ENCODE results near the gene HAO2. TPM values are rescaled to one million over a fixed set of nuclear protein-coding genes. Genes with fewer than 3 reads are reported as not detected.

The HAO2 gene
- total RNA-seq (5.8 TPM), polyA plus RNA-seq (6.0 TPM)
- long read RNA-seq, donor 1, result 0 reads
- long read RNA-seq, donor 2, result 0 reads
- long read RNA-seq, donor 3, partial matches to known transcripts, result 0 of 1 reads
- long read RNA-seq, donor 3, other reads (novel, unspliced or antisense), result 0 of 1 reads
- long read RNA-seq, donor 4, result 0 reads
- long read RNA-seq, donor 5, partial matches to known transcripts, result 0 of 3 reads
- long read RNA-seq, donor 5, other reads (novel, unspliced or antisense), result 0 of 3 reads
- long read RNA-seq, donor 6, result 0 reads
- long read RNA-seq, donor 7, result 0 reads
- long read RNA-seq, donor 8, result 0 reads
- long read RNA-seq, donor 9, result 0 reads
- long read RNA-seq, donor 10, result 0 reads

- 98% methylated on average over 2 of the region's 2 CpGs for WGBS
- Histone ChIP-seq H3K4me3 (ENCODE audit: low read length in 2 of 2) (no peak within 1 kb of the TSS), H3K4me1 (ENCODE audit: control insufficient read depth in 2 of 2, insufficient read depth in 2 of 2, low read length in 2 of 2) (no peaks in the 10 kb centered on the region), H3K27ac (ENCODE audit: low read depth in 1 of 2, low read length in 1 of 2) (no peak within 1 kb of the TSS), H3K36me3 (ENCODE audit: control insufficient read depth in 2 of 2, insufficient read depth in 2 of 2, low read length in 1 of 2) (no peaks in the 10 kb centered on the region), H3K9me3 (ENCODE audit: control insufficient read depth in 2 of 2, insufficient read depth in 1 of 2, low read length in 1 of 2) (no peaks in the 10 kb centered on the region), H3K27me3 (ENCODE audit: control insufficient read depth in 2 of 2, insufficient read depth in 1 of 2, low read length in 1 of 2) (no peaks in the 10 kb centered on the region)
- DNase-seq (ENCODE audit: low read depth in 6 of 9, low spot score in 9 of 9), result no peak
These were observed at the start of gene HAO2 for GRCh38 chr1:119368554-119368953. Gene HAO2 (plus strand): TSS chr1:119368785. CDS start chr1:119381086, 12,301 bp downstream.

- Histone ChIP-seq H3K27ac (ENCODE audit: low read depth in 1 of 2, low read length in 1 of 2) (no peak overlapping the region), H3K4me3 (ENCODE audit: low read length in 2 of 2) (no peak overlapping the region), H3K27me3 (ENCODE audit: control insufficient read depth in 2 of 2, insufficient read depth in 1 of 2, low read length in 1 of 2) (peaks cover 0 to 2% of the 10 kb centered on the region in 2 donors), H3K9me3 (ENCODE audit: control insufficient read depth in 2 of 2, insufficient read depth in 1 of 2, low read length in 1 of 2) (no peaks in the 10 kb centered on the region), H3K4me1 (ENCODE audit: control insufficient read depth in 2 of 2, insufficient read depth in 2 of 2, low read length in 2 of 2) (peaks cover 0 to 3% of the 10 kb centered on the region in 2 donors), H3K36me3 (ENCODE audit: control insufficient read depth in 2 of 2, insufficient read depth in 2 of 2, low read length in 1 of 2) (no peaks in the 10 kb centered on the region)
- no peak for DNase-seq (ENCODE audit: low read depth in 6 of 9, low spot score in 9 of 9)
These were observed 48.5 kb upstream of the HAO2 start for GRCh38 chr1:119320100-119320499.

GRCh38 chr1:119321666-119322419, 46.7 kb upstream of the HAO2 start:
- DNase-seq (ENCODE audit: low read depth in 6 of 9, low spot score in 9 of 9), result no peak
- H3K4me1 ChIP-seq (ENCODE audit: control insufficient read depth in 2 of 2, insufficient read depth in 2 of 2, low read length in 2 of 2), result peaks cover 0 to 7% of the 10 kb centered on the region in 2 donors
- H3K4me3 ChIP-seq (ENCODE audit: low read length in 2 of 2), result no peak overlapping the region
- peaks cover 0 to 2% of the 10 kb centered on the region in 2 donors for H3K27me3 ChIP-seq (ENCODE audit: control insufficient read depth in 2 of 2, insufficient read depth in 1 of 2, low read length in 1 of 2)
- no peak overlapping the region for H3K27ac ChIP-seq (ENCODE audit: low read depth in 1 of 2, low read length in 1 of 2)
- H3K36me3 ChIP-seq (ENCODE audit: control insufficient read depth in 2 of 2, insufficient read depth in 2 of 2, low read length in 1 of 2), result no peaks in the 10 kb centered on the region
- H3K9me3 ChIP-seq (ENCODE audit: control insufficient read depth in 2 of 2, insufficient read depth in 1 of 2, low read length in 1 of 2), result no peaks in the 10 kb centered on the region
- 81% methylated on average over 5 of the region's 5 CpGs for WGBS

GRCh38 chr1:119323216-119323982, 45.2 kb upstream of the HAO2 start:
- Histone ChIP-seq H3K36me3 (ENCODE audit: control insufficient read depth in 2 of 2, insufficient read depth in 2 of 2, low read length in 1 of 2) (no peaks in the 10 kb centered on the region), H3K4me1 (ENCODE audit: control insufficient read depth in 2 of 2, insufficient read depth in 2 of 2, low read length in 2 of 2) (peaks cover 7 to 13% of the 10 kb centered on the region in 2 donors), H3K9me3 (ENCODE audit: control insufficient read depth in 2 of 2, insufficient read depth in 1 of 2, low read length in 1 of 2) (no peaks in the 10 kb centered on the region), H3K4me3 (ENCODE audit: low read length in 2 of 2) (no peak overlapping the region), H3K27ac (ENCODE audit: low read depth in 1 of 2, low read length in 1 of 2) (no peak overlapping the region), H3K27me3 (ENCODE audit: control insufficient read depth in 2 of 2, insufficient read depth in 1 of 2, low read length in 1 of 2) (peaks cover 0 to 5% of the 10 kb centered on the region in 2 donors)
- peak in 3 of 9 donors; percentile 3 to 38 (median 27) for DNase-seq (ENCODE audit: low read depth in 6 of 9, low spot score in 9 of 9)
- 90% methylated on average over 5 of the region's 5 CpGs for WGBS

GRCh38 chr1:119324198-119324597, 44.4 kb upstream of the HAO2 start:
- 100% methylated on average over 1 of the region's 1 CpG for WGBS
- H3K4me3 ChIP-seq (ENCODE audit: low read length in 2 of 2), result no peak overlapping the region
- no peak for DNase-seq (ENCODE audit: low read depth in 6 of 9, low spot score in 9 of 9)
- no peaks in the 10 kb centered on the region for H3K9me3 ChIP-seq (ENCODE audit: control insufficient read depth in 2 of 2, insufficient read depth in 1 of 2, low read length in 1 of 2)
- H3K27me3 ChIP-seq (ENCODE audit: control insufficient read depth in 2 of 2, insufficient read depth in 1 of 2, low read length in 1 of 2), result peaks cover 0 to 5% of the 10 kb centered on the region in 2 donors
- no peak overlapping the region for H3K27ac ChIP-seq (ENCODE audit: low read depth in 1 of 2, low read length in 1 of 2)
- no peaks in the 10 kb centered on the region for H3K36me3 ChIP-seq (ENCODE audit: control insufficient read depth in 2 of 2, insufficient read depth in 2 of 2, low read length in 1 of 2)
- peaks cover 7 to 13% of the 10 kb centered on the region in 2 donors for H3K4me1 ChIP-seq (ENCODE audit: control insufficient read depth in 2 of 2, insufficient read depth in 2 of 2, low read length in 2 of 2)

- H3K36me3 ChIP-seq (ENCODE audit: control insufficient read depth in 2 of 2, insufficient read depth in 2 of 2, low read length in 1 of 2), result no peaks in the 10 kb centered on the region
- H3K9me3 ChIP-seq (ENCODE audit: control insufficient read depth in 2 of 2, insufficient read depth in 1 of 2, low read length in 1 of 2), result no peaks in the 10 kb centered on the region
- 95% methylated on average over 7 of the region's 7 CpGs for WGBS
- peak overlapping the region in 1 of 2 donors; percentile 52 for H3K27ac ChIP-seq (ENCODE audit: low read depth in 1 of 2, low read length in 1 of 2)
- peaks cover 7 to 13% of the 10 kb centered on the region in 2 donors for H3K4me1 ChIP-seq (ENCODE audit: control insufficient read depth in 2 of 2, insufficient read depth in 2 of 2, low read length in 2 of 2)
- peaks cover 0 to 5% of the 10 kb centered on the region in 2 donors for H3K27me3 ChIP-seq (ENCODE audit: control insufficient read depth in 2 of 2, insufficient read depth in 1 of 2, low read length in 1 of 2)
- no peak for DNase-seq (ENCODE audit: low read depth in 6 of 9, low spot score in 9 of 9)
- no peak overlapping the region for H3K4me3 ChIP-seq (ENCODE audit: low read length in 2 of 2)
These were observed 42.3 kb upstream of the HAO2 start for GRCh38 chr1:119326251-119326650.

GRCh38 chr1:119327094-119327449, 41.5 kb upstream of the HAO2 start:
- peak in 4 of 9 donors; percentile 8 to 50 (median 15) for DNase-seq (ENCODE audit: low read depth in 6 of 9, low spot score in 9 of 9)
- H3K4me1 ChIP-seq (ENCODE audit: control insufficient read depth in 2 of 2, insufficient read depth in 2 of 2, low read length in 2 of 2), result peaks cover 7 to 13% of the 10 kb centered on the region in 2 donors
- H3K4me3 ChIP-seq (ENCODE audit: low read length in 2 of 2), result peak overlapping the region; percentile 19 to 34
- WGBS, result under 1% methylated on average over 18 of the region's 18 CpGs
- H3K27me3 ChIP-seq (ENCODE audit: control insufficient read depth in 2 of 2, insufficient read depth in 1 of 2, low read length in 1 of 2), result peaks cover 0 to 5% of the 10 kb centered on the region in 2 donors
- H3K27ac ChIP-seq (ENCODE audit: low read depth in 1 of 2, low read length in 1 of 2), result peak overlapping the region; percentile 51 to 70
- no peaks in the 10 kb centered on the region for H3K36me3 ChIP-seq (ENCODE audit: control insufficient read depth in 2 of 2, insufficient read depth in 2 of 2, low read length in 1 of 2)
- H3K9me3 ChIP-seq (ENCODE audit: control insufficient read depth in 2 of 2, insufficient read depth in 1 of 2, low read length in 1 of 2), result no peaks in the 10 kb centered on the region

- no peaks in the 10 kb centered on the region for H3K9me3 ChIP-seq (ENCODE audit: control insufficient read depth in 2 of 2, insufficient read depth in 1 of 2, low read length in 1 of 2)
- peaks cover 7 to 13% of the 10 kb centered on the region in 2 donors for H3K4me1 ChIP-seq (ENCODE audit: control insufficient read depth in 2 of 2, insufficient read depth in 2 of 2, low read length in 2 of 2)
- peak overlapping the region; percentile 11 to 53 for H3K27ac ChIP-seq (ENCODE audit: low read depth in 1 of 2, low read length in 1 of 2)
- WGBS, result 2% methylated on average over 34 of the region's 34 CpGs
- peak overlapping the region; percentile 19 to 34 for H3K4me3 ChIP-seq (ENCODE audit: low read length in 2 of 2)
- peak in 4 of 9 donors; percentile 11 to 44 (median 20) for DNase-seq (ENCODE audit: low read depth in 6 of 9, low spot score in 9 of 9)
- peaks cover 0 to 5% of the 10 kb centered on the region in 2 donors for H3K27me3 ChIP-seq (ENCODE audit: control insufficient read depth in 2 of 2, insufficient read depth in 1 of 2, low read length in 1 of 2)
- H3K36me3 ChIP-seq (ENCODE audit: control insufficient read depth in 2 of 2, insufficient read depth in 2 of 2, low read length in 1 of 2), result no peaks in the 10 kb centered on the region
These were observed 41.0 kb upstream of the HAO2 start for GRCh38 chr1:119327450-119328155.
